Stimulated activated naive B cell treated with anti-CD40 and anti-IgM and Interleukin-4, amounts not matched to agents 10 μg/mL and 1 μg/mL and 100 μg/mL, for 72 hours (primary cell): ENCODE measurements around the gene CCR9.

Experiments
- ATAC-seq, 2 donors: fragments of 150-1000 bp; cut with Tn5 transposase; replicated peaks; 2 replicates each; pipeline ENCODE4 v1.10.0; 2021; ENCODE audit warnings: moderate library complexity in 1 of 2
- DNase-seq: peaks from one replicate; pipeline ENCODE4 v3.0.0; 2021
- H3K27ac Mint-ChIP-seq: one replicate; pipeline ENCODE4 v1.8.0; 2022; ENCODE audit warnings: mild to moderate bottlenecking, mixed read lengths
- H3K27me3 Mint-ChIP-seq, 2 donors: one replicate each; pipeline ENCODE4 v1.8.0; 2022; ENCODE audit warnings: mixed read lengths in 2 of 2
- H3K36me3 Mint-ChIP-seq, 2 donors: one replicate each; pipeline ENCODE4 v1.8.0; 2022; ENCODE audit warnings: mixed read lengths in 2 of 2, mild to moderate bottlenecking in 1 of 2
- H3K4me1 Mint-ChIP-seq, 2 donors: one replicate each; pipeline ENCODE4 v1.8.0; 2022; ENCODE audit warnings: mixed read lengths in 2 of 2, mild to moderate bottlenecking in 1 of 2
- H3K4me3 Mint-ChIP-seq, 2 donors: one replicate each; pipeline ENCODE4 v1.8.0; 2022; ENCODE audit warnings: mild to moderate bottlenecking in 2 of 2, mixed read lengths in 2 of 2, moderate library complexity in 1 of 2
- H3K9me3 Mint-ChIP-seq, 2 donors: one replicate each; pipeline ENCODE4 v1.8.0; 2022; ENCODE audit warnings: mixed read lengths in 2 of 2, mild to moderate bottlenecking in 1 of 2

The CCR9 gene

DNA sequence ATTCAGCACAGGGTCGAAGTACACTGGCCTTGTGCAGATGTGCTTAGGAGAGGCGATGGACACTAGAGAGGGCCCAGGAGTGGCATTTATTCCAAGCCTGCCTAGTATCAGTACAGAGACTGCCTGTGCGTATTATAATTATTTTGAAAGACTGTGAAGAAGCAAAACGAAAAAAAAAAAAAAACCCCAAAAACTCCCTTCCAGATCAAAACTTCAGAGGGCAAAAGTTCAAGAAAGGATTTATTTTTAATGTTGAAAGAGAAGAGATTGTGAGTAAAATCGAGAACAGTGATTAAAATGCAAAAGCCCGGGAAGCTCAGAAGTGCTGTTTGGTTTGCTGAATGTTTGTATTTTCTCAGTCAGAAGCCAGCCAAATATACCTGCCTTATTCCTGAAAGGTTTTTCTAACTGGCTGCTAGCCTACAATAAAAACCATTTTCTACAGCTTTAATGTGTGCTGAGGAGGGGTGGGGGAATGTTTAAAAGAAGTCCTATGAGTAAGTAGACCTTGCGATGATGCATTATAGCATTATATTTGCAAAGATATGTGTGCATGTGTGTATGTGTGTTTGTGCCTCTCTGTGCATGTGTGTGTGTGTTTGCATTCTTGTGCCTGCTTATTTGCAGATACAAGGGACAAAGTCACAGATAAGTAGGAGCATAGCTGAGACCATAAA is 25.2 kb upstream of the CCR9 start:
- no peak overlapping the region for H3K4me3 Mint-ChIP-seq
- peak overlapping the region; percentile 2 for H3K27ac Mint-ChIP-seq
- peaks cover 0 to 5% of the 10 kb centered on the region in 2 donors for H3K27me3 Mint-ChIP-seq
- H3K4me1 Mint-ChIP-seq: peaks cover 16 to 43% of the 10 kb centered on the region in 2 donors
- peaks cover 5 to 11% of the 10 kb centered on the region in 2 donors for H3K9me3 Mint-ChIP-seq
- DNase-seq (no peak), ATAC-seq (peak; percentile 47 to 50)
- peaks cover 0 to 6% of the 10 kb centered on the region in 2 donors for H3K36me3 Mint-ChIP-seq

DNA sequence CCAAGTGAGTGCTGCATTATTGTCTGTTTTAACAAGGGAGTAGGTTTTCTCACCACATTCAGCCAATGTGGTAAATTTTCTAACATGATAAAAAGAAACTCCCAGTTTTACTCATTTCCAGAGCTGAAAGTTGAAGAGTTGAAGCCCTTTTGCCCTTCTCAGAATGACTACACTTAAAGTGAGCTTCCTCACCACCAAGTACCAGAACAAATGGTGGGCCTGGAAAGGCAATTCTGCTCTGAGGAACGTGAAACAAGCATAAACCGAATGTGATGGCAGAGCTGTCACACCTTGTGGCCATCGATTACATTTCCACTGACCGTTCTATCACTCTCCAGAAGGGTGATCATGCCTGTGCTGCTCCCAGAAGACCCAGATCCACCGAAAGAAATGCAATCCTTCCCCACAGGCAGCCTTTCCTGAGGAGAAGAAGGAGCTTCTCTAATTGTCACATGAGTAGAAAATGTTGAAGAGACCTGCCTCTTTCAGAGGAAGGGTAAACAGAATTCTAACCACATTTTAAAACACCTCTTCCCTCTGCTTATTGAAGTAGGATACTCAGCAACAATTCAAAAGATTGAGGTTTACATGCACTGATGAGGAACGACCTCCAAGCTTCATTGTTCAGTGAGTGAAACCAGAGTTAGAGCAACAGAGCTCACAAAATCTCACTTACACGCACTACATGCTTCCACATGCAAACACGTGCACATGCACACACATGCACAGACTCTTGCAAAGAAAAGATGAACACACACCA is 21.4 kb upstream of the CCR9 start:
- DNase-seq (peak; percentile 39), ATAC-seq (peak; percentile 89 to 90)
- Mint-ChIP-seq H3K27me3 (peaks cover 4 to 5% of the 10 kb centered on the region in 2 donors), H3K27ac (no peak overlapping the region), H3K4me3 (no peak overlapping the region), H3K4me1 (peaks cover 12 to 44% of the 10 kb centered on the region in 2 donors), H3K36me3 (peaks cover 0 to 5% of the 10 kb centered on the region in 2 donors), H3K9me3 (peaks cover 4 to 5% of the 10 kb centered on the region in 2 donors)

DNA sequence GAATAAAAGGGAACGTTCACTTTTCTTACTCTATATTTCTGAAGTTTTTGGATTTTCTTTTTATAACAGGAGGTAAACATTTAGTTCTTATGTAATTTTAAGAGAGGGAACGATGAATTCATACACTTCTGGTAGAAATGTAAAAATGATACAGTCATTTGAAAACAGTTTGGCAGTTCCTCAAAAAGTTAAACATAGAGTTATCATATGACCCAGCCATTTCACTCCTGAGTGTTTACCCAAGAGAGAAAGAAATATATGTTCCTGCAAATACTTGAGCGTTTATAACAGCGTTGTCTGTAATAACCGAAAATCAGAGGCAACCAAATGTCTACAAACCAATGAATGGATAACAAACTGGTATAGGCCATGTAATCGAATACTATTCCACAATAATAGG is 20.8 kb upstream of the CCR9 start:
- DNase-seq (no peak), ATAC-seq (peak; percentile 21 to 37)
- peaks cover 4 to 5% of the 10 kb centered on the region in 2 donors for H3K27me3 Mint-ChIP-seq
- peaks cover 16 to 45% of the 10 kb centered on the region in 2 donors for H3K4me1 Mint-ChIP-seq
- peaks cover 4 to 5% of the 10 kb centered on the region in 2 donors for H3K9me3 Mint-ChIP-seq
- H3K4me3 Mint-ChIP-seq: peak overlapping the region in 1 of 2 donors; percentile 6
- H3K27ac Mint-ChIP-seq: no peak overlapping the region
- peaks cover 0 to 5% of the 10 kb centered on the region in 2 donors for H3K36me3 Mint-ChIP-seq

DNA sequence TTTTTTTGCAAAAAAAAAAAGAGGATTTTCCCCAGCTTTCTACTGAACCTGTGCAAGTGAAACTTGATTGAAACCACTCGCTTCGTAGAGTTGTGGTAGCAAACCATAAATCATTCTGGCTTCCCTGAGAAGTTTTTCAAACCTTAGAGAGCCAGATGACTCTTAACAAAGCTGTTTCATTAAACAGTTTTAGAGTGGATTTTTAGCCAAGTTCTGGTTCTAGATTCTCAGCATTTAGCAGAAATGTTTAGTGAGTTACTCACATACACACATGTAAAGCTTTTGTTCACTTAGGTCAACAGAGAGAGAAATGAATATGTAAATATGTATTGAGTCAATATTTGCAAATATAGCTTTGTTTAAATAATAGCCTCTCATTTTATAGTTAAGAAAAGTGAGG is 18.1 kb upstream of the CCR9 start:
- H3K4me3 Mint-ChIP-seq: no peak overlapping the region
- no peak overlapping the region for H3K27ac Mint-ChIP-seq
- DNase-seq: no peak
- peaks cover 4 to 5% of the 10 kb centered on the region in 2 donors for H3K27me3 Mint-ChIP-seq
- H3K9me3 Mint-ChIP-seq: peaks cover 4 to 5% of the 10 kb centered on the region in 2 donors
- H3K4me1 Mint-ChIP-seq: peaks cover 25 to 53% of the 10 kb centered on the region in 2 donors
- peaks cover 0 to 5% of the 10 kb centered on the region in 2 donors for H3K36me3 Mint-ChIP-seq
- ATAC-seq: no peak

DNA sequence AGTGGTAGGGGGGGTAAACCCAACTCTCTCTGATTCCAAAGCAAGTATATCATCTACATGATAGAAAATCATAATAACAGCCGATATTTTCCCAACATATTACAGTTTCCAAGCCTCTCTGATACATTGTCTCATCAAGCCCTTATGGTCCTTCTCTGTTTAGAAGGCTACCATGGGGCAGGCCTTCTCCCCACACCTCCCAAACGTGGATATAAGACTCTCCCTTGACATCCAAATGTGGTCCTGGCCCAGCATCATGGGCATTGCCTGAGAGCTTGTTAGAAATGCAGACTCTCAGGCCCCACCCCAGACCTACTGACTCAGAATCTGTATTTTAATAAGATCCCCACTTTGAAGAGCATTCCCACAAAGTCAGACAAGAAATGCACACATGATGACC is 17.7 kb upstream of the CCR9 start:
- Mint-ChIP-seq H3K4me1 (peaks cover 22 to 49% of the 10 kb centered on the region in 2 donors), H3K27me3 (peaks cover under 1 to 4% of the 10 kb centered on the region in 2 donors), H3K27ac (no peak overlapping the region), H3K9me3 (peaks cover under 1 to 3% of the 10 kb centered on the region in 2 donors), H3K36me3 (peaks cover 0 to 3% of the 10 kb centered on the region in 2 donors), H3K4me3 (no peak overlapping the region)
- no peak for ATAC-seq
- no peak for DNase-seq

DNA sequence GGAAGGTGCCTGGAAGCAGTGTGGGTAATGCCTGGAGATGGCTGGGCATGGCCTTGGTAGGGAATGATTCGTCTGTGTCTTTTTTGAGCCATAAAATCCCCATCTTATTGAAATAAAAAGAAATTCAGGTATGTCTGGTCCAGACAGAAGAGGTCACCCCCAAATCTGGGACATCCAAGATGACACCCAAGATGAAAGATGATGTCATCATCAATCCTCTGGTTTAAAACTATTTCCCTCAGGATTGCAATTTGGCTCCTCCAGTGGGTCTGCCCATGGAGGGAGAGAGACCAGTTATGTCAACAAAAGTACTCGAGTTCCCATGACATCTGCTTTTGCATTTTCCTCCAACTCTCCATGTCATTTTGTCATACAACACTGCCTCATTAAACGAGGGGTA is 16.7 kb upstream of the CCR9 start:
- DNase-seq (no peak), ATAC-seq (no peak)
- H3K4me1 Mint-ChIP-seq: peaks cover 22 to 47% of the 10 kb centered on the region in 2 donors
- H3K4me3 Mint-ChIP-seq: no peak overlapping the region
- peaks cover 0 to 4% of the 10 kb centered on the region in 2 donors for H3K36me3 Mint-ChIP-seq
- peaks cover 0 to 4% of the 10 kb centered on the region in 2 donors for H3K27me3 Mint-ChIP-seq
- no peak overlapping the region for H3K27ac Mint-ChIP-seq
- peaks cover 1 to 7% of the 10 kb centered on the region in 2 donors for H3K9me3 Mint-ChIP-seq

DNA sequence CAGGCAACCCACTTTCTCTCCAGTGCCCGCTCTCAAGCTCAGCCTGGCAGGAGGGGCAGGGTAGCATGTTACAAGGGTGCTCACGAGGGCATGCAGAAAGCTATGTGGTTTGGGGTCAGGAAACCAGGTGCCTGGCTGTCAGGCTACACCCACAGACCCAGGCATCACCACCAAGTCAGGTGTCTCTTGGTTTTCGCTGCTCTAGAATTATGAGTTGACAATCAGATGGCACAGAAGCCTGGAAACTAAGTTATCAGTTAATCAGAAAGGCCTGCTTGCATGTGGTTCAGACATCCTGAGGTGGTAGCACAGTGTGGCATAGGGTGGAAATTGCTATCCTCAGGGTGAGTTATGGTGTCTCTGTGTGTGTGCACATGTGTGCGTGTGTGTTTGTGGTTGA is 16.2 kb upstream of the CCR9 start:
- Mint-ChIP-seq H3K4me1 (peaks cover 18 to 42% of the 10 kb centered on the region in 2 donors), H3K27ac (no peak overlapping the region), H3K27me3 (peaks cover 0 to 4% of the 10 kb centered on the region in 2 donors), H3K4me3 (no peak overlapping the region), H3K9me3 (peaks cover 1 to 7% of the 10 kb centered on the region in 2 donors), H3K36me3 (peaks cover 0 to 4% of the 10 kb centered on the region in 2 donors)
- DNase-seq (peak; percentile 9), ATAC-seq (peak; percentile 72 to 78)

DNA sequence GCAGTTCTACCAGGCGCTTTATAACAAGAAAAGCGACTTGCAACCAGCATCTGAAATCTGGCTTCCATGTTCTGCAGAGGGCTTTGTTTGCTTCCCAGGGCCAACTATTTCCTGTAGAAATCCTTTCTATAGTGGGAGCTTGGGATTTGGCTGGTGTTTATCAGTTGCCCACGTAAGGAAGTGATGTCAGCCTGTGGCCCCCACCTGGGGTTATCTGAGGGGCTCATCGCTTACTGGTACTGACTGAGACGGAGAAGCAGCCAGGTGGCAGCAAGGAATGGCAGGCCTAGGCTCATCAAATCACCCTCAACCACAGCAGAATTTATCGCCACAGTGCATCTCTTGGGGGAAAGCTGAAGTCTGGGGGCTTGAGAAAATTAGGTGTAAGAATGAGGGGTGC is 14.6 kb upstream of the CCR9 start:
- DNase-seq (no peak), ATAC-seq (no peak)
- Mint-ChIP-seq H3K36me3 (peaks cover 0 to 4% of the 10 kb centered on the region in 2 donors), H3K27me3 (peaks cover 0 to 4% of the 10 kb centered on the region in 2 donors), H3K4me1 (peaks cover 15 to 33% of the 10 kb centered on the region in 2 donors), H3K4me3 (peak overlapping the region in 1 of 2 donors; percentile 32), H3K9me3 (peaks cover 1 to 7% of the 10 kb centered on the region in 2 donors), H3K27ac (no peak overlapping the region)

DNA sequence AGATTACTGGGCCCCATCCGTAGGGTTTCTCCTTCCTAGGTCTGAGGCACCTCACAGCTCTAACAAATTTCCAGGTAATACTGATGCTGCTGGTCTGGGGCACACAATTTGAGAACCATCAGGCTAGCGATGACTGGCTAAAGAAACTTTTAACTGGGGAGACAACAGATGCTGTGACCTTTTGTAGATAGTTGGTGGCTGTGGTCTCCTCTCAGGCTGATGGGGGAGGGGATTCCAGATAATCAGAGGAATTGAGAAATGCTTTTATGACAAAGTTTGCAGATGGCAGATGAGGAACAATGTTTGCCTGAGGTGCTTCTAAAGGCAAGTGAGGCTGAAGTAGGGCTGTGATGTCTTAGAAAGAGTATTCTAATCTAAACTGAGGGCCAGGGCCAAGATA is 13.8 kb upstream of the CCR9 start:
- peaks cover 15 to 28% of the 10 kb centered on the region in 2 donors for H3K4me1 Mint-ChIP-seq

DNA sequence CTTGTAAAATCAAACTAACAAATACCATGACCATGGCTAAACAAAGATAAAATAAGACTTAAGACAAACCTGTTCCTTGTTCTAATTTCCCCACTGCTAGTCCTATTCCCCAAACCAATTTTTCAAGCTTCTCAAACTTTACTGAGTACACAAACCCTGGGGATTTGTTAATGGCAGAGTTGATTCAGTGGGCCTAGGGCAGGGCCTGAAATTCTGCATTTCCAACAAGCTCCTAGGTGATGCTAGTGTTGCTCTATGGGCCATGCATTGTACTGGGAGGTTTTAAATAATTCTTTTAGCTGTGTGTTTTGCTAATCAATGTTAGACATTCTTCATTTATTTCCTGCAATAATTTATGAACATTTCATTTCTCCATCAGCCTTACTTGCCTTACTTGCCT is 13.3 kb upstream of the CCR9 start:
- H3K27me3 Mint-ChIP-seq: no peaks in the 10 kb centered on the region
- peaks cover 15 to 29% of the 10 kb centered on the region in 2 donors for H3K4me1 Mint-ChIP-seq
- H3K36me3 Mint-ChIP-seq: peaks cover 0 to 4% of the 10 kb centered on the region in 2 donors
- ATAC-seq (no peak), DNase-seq (no peak)
- peaks cover 1 to 7% of the 10 kb centered on the region in 2 donors for H3K9me3 Mint-ChIP-seq
- H3K27ac Mint-ChIP-seq: no peak overlapping the region
- H3K4me3 Mint-ChIP-seq: no peak overlapping the region

More for the DNA sequence above, 13.8 kb upstream of the CCR9 start:
- ATAC-seq: peak; percentile 76 to 87
- peak; percentile 17 for DNase-seq
- Mint-ChIP-seq H3K36me3 (peaks cover 0 to 4% of the 10 kb centered on the region in 2 donors), H3K9me3 (peaks cover 1 to 7% of the 10 kb centered on the region in 2 donors), H3K27me3 (no peaks in the 10 kb centered on the region), H3K4me3 (peak overlapping the region in 1 of 2 donors; percentile 32), H3K27ac (no peak overlapping the region)

DNA sequence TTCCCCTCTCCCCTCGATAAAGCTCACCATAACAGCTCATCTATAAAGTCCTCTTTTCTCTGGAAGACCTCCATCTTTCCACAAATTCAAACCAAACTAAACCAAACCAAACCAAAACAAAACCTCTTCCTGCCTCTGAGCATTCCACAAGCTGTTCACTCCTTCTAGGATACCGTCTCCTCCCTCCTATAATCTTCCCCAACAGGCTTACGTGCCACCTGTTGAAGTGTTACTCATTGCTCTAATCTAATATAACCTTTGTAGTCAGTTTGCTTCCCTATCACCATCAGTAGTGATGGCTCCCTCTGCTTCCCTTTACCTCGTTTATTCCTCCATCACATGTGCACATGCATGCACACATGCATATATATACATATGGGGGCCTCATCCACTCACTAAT is 12.7 kb upstream of the CCR9 start:
- Mint-ChIP-seq H3K27me3 (no peaks in the 10 kb centered on the region), H3K9me3 (peaks cover 1 to 7% of the 10 kb centered on the region in 2 donors), H3K36me3 (peaks cover 0 to 4% of the 10 kb centered on the region in 2 donors), H3K4me3 (no peak overlapping the region), H3K27ac (no peak overlapping the region), H3K4me1 (peaks cover 15 to 35% of the 10 kb centered on the region in 2 donors)
- no peak for ATAC-seq
- no peak for DNase-seq

DNA sequence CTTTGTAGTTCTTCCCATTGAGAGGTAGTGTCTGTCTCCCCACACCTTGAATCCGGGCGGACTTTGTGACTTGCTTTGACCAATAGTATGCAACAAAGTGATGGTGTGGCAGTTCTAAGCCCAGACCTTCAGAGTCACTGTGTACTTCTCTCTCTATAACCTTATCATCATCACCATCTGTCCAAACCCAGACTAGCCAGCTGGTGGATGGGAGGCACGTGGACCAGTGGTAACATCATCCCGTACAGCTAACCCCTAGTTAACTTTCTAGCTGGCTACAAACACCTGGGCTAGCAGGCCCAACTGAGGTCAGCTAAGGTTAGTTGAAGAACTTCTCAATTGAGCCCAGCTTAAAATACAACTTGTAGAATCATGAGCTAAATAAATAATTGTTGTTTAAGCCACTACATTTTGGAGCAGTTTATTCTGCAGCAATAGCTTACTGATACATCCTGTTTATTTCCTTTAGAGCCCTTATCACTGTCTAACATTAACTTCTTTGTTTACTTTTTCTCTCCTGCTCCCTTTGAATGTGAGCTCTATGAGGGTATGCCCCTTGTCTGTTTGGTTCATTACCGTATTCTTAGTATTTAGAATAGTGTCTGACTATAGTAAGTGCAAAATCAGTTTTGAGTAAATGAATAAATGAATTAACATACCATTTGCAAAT is 11.5 kb upstream of the CCR9 start:
- Mint-ChIP-seq H3K27me3 (no peaks in the 10 kb centered on the region), H3K4me3 (no peak overlapping the region), H3K27ac (no peak overlapping the region), H3K4me1 (peaks cover 15 to 32% of the 10 kb centered on the region in 2 donors), H3K36me3 (peaks cover 0 to 4% of the 10 kb centered on the region in 2 donors), H3K9me3 (peaks cover 1 to 7% of the 10 kb centered on the region in 2 donors)
- DNase-seq (no peak), ATAC-seq (no peak)

DNA sequence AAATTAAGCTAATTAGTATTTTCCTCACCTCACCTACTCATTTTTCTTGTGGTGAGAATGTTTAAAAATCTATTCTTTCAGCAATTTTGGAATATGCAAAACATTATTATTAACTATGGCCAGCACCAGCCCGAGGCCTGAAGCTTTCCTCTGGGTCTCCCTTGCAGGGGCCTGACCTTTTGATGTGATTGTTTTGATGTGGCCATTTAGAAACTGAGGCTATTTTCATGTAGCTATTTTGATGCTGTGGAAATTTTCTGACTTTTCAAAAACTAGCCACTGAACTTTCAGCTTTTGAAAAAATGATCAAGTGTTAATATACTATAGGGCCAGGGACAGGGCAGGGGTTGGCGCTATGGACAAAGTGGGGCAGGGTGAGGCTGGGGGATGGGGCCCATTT is 8.2 kb upstream of the CCR9 start:
- DNase-seq (no peak), ATAC-seq (peak in 1 of 2 donors; percentile 54)
- H3K27ac Mint-ChIP-seq: no peak overlapping the region
- H3K9me3 Mint-ChIP-seq: peaks cover 1 to 7% of the 10 kb centered on the region in 2 donors
- peaks cover 0 to 4% of the 10 kb centered on the region in 2 donors for H3K36me3 Mint-ChIP-seq
- H3K4me1 Mint-ChIP-seq: peaks cover 5 to 19% of the 10 kb centered on the region in 2 donors
- no peaks in the 10 kb centered on the region for H3K27me3 Mint-ChIP-seq
- H3K4me3 Mint-ChIP-seq: no peak overlapping the region

DNA sequence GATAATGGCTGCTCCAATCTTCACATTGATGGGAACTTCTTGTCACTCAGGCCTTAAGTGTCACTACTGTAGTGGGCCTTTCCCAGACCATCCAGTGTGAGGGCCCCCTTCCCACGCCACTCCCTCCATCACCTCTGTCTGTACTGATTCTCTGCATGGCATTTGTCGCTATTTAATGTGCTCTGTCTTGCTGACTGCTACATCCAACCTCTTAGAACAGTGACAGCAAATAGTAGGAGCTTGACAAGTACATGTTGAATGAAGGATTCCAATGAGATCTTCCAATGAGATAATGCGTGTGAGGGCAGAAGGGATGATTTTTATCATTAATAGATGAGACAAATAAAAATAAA is 5.6 kb upstream of the CCR9 start:
- peaks cover 4 to 6% of the 10 kb centered on the region in 2 donors for H3K27me3 Mint-ChIP-seq
- H3K36me3 Mint-ChIP-seq: no peaks in the 10 kb centered on the region
- ATAC-seq: no peak

More for the DNA sequence above, 5.6 kb upstream of the CCR9 start:
- Mint-ChIP-seq H3K9me3 (no peaks in the 10 kb centered on the region), H3K4me3 (no peak overlapping the region), H3K4me1 (peaks cover 7 to 27% of the 10 kb centered on the region in 2 donors), H3K27ac (no peak overlapping the region)
- DNase-seq: no peak
